Measurements from ENCODE around the gene HAO1.

DNA sequence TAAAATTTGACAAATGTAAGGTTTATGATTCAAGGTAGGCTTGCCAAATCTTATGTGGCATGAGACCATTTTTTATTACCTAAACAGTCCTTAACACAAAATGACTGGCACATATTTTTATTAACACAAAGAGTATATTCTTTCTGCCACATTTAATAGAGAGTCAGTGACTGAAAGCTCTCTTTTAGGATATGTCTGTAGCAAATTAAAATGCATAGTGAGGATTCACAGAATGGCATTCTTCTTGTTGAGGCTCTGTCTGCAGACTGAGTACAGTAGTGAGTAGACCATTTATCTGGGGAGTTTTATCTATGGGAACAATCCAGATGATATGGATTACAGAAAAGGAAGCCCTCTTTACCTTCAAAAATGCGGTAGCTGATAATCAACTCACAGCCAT lies 56.5 kb downstream of the HAO1 start:
- TF ChIP-seq POLR2AphosphoS5 (IDR thresholded peaks at IDR 0.05; ENCODE audit: low read depth, low read length) (no peak), SIN3A (IDR thresholded peaks at IDR 0.05; ENCODE audit: borderline replicate concordance, insufficient read depth, low read length) (no peak)

Measured in PFSK-1 (cell line).